ENCODE results near the gene CACNG6.

Gene CACNG6

DNA sequence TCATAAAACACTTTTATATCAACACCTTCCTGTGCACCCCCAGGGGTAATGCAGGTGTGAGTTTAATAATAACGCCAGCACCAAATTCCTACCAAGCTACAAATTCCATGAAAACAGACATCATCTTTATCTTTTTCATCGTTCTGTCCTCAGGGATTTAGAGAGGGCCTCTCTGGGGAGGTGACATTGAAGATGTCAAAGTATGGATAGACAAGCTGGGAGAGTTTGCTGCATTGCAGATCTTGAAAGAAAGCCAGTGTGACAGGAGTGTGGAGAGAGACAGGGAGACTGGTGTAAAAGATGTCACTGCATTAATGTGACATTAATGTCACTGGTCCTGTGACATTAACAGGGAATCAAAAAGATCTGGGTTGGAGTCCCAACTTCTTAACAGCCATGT lies 10.1 kb downstream of the CACNG6 start:
- Mint-ChIP-seq H3K36me3 (ENCODE audit: low read depth) (no peaks in the 10 kb centered on the region), H3K9me3 (no peaks in the 10 kb centered on the region), H3K27ac (no peak overlapping the region), H3K4me3 (no peak overlapping the region), H3K27me3 (peaks cover 38% of the 10 kb centered on the region), H3K4me1 (ENCODE audit: low read depth) (no peaks in the 10 kb centered on the region)
- no peak for DNase-seq

- Mint-ChIP-seq H3K27me3 (peaks cover 39% of the 10 kb centered on the region), H3K27ac (no peak overlapping the region), H3K36me3 (ENCODE audit: low read depth) (no peaks in the 10 kb centered on the region)
These were observed 11.3 kb downstream of the CACNG6 start for GRCh38 chr19:54002495-54003315.

DNA sequence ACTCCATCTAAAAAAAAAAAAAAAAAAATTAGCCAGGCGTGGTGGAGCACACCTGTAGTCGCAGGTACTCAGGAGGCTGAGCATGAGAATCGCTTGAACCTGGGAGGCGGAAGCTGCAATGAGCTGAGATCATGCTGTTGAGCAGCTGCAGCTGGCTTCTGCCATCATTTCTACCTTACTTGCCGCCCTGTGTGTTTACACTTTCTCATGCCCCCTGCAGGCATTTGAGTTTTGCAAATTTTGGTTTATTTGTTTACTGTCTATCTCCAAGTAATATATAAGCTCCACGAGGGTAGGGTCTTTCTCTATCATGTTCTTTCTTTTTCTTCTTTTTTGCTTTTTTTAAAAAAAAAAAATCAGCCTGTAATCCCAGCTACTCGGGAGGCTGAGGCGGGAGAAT lies 18.0 kb downstream of the CACNG6 start:
- H3K27me3 Mint-ChIP-seq = peaks cover 40% of the 10 kb centered on the region
- no peak for DNase-seq
- no peak overlapping the region for H3K27ac Mint-ChIP-seq
- H3K36me3 Mint-ChIP-seq (ENCODE audit: low read depth) = no peaks in the 10 kb centered on the region
- no peaks in the 10 kb centered on the region for H3K9me3 Mint-ChIP-seq
- H3K4me1 Mint-ChIP-seq (ENCODE audit: low read depth) = no peaks in the 10 kb centered on the region
- H3K4me3 Mint-ChIP-seq = no peak overlapping the region

More at GRCh38 chr19:54002495-54003315, 11.3 kb downstream of the CACNG6 start:
- Mint-ChIP-seq H3K9me3 (no peaks in the 10 kb centered on the region), H3K4me3 (no peak overlapping the region), H3K4me1 (ENCODE audit: low read depth) (no peaks in the 10 kb centered on the region)
- no peak for DNase-seq

- H3K4me3 Mint-ChIP-seq = no peak overlapping the region
- no peaks in the 10 kb centered on the region for H3K4me1 Mint-ChIP-seq (ENCODE audit: low read depth)
- H3K36me3 Mint-ChIP-seq (ENCODE audit: low read depth) = no peaks in the 10 kb centered on the region
- H3K27me3 Mint-ChIP-seq = peaks cover 45% of the 10 kb centered on the region
- no peak for DNase-seq
- no peak overlapping the region for H3K27ac Mint-ChIP-seq
- no peaks in the 10 kb centered on the region for H3K9me3 Mint-ChIP-seq
These were observed 19.0 kb downstream of the CACNG6 start for GRCh38 chr19:54010474-54010873.

DNA sequence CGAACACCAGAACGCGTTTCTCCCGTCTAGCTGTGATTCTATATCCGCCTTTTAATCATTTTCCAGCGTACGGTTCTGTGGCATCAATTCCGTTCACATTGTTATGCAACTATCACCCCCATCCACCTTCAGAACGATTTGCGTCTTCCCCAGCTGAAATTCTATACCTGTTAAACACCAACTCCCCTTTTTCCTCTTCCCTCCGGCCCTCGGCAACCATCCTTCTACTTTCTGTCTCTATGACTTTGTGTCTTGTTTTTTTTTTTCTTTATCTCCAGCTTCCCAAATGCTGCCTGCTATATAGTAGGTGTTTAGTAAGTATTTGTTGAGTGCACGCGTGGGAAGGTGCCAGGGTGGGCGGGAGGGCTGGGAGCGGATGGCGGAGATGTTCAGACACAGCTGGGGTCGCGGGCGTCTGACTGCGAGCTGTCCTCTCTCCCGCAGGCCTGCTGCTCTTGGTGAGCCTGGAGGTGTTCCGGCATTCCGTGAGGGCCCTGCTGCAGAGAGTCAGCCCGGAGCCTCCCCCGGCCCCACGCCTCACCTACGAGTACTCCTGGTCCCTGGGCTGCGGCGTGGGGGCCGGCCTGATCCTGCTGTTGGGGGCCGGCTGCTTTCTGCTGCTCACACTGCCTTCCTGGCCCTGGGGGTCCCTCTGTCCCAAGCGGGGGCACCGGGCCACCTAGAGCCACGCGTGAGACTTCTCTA lies 20.2 kb downstream of the CACNG6 start:
- Mint-ChIP-seq H3K36me3 (ENCODE audit: low read depth) (no peaks in the 10 kb centered on the region), H3K4me1 (ENCODE audit: low read depth) (no peaks in the 10 kb centered on the region), H3K4me3 (no peak overlapping the region), H3K27ac (no peak overlapping the region), H3K9me3 (no peaks in the 10 kb centered on the region), H3K27me3 (peaks cover 54% of the 10 kb centered on the region)
- DNase-seq = no peak

GRCh38 chr19:54013866-54014265 lies 22.4 kb downstream of the CACNG6 start:
- peaks cover 46% of the 10 kb centered on the region for H3K27me3 Mint-ChIP-seq
- no peaks in the 10 kb centered on the region for H3K36me3 Mint-ChIP-seq (ENCODE audit: low read depth)
- no peaks in the 10 kb centered on the region for H3K9me3 Mint-ChIP-seq
- H3K4me1 Mint-ChIP-seq (ENCODE audit: low read depth) = no peaks in the 10 kb centered on the region
- H3K4me3 Mint-ChIP-seq = no peak overlapping the region
- no peak for DNase-seq
- no peak overlapping the region for H3K27ac Mint-ChIP-seq

- Mint-ChIP-seq H3K27me3 (peaks cover 49% of the 10 kb centered on the region), H3K27ac (no peak overlapping the region), H3K4me3 (no peak overlapping the region), H3K4me1 (ENCODE audit: low read depth) (peaks cover 2% of the 10 kb centered on the region), H3K36me3 (ENCODE audit: low read depth) (no peaks in the 10 kb centered on the region), H3K9me3 (no peaks in the 10 kb centered on the region)
- DNase-seq = no peak
These were observed 23.6 kb downstream of the CACNG6 start for GRCh38 chr19:54014920-54015560.

- Mint-ChIP-seq H3K36me3 (ENCODE audit: low read depth) (no peaks in the 10 kb centered on the region), H3K27me3 (peaks cover 53% of the 10 kb centered on the region), H3K27ac (no peak overlapping the region), H3K9me3 (no peaks in the 10 kb centered on the region), H3K4me1 (ENCODE audit: low read depth) (peaks cover 7% of the 10 kb centered on the region), H3K4me3 (no peak overlapping the region)
- no peak for DNase-seq
These were observed 25.8 kb downstream of the CACNG6 start for GRCh38 chr19:54017261-54017660.

DNA sequence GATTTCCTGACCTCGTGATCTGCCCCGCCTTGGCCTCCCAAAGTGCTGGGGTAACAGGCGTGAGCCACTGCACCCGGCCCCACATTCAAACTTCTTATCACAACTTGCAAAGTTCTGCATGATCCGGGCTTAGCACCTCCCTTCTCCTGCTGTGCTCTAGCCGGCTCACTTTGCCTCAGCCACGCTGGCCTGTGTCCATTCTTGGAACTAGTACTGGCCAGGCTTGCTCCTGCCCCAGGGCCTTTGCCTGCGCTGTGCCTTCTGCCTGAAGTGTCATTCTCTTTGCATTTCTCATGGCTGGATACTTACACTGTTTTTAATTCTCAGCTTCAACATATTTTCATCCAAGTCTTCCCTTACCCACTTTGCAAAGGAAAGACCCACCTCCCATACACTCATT lies 29.9 kb downstream of the CACNG6 start:
- peaks cover 59% of the 10 kb centered on the region for H3K27me3 Mint-ChIP-seq
- DNase-seq = no peak
- no peak overlapping the region for H3K4me3 Mint-ChIP-seq
- no peak overlapping the region for H3K27ac Mint-ChIP-seq
- H3K9me3 Mint-ChIP-seq = no peaks in the 10 kb centered on the region
- no peaks in the 10 kb centered on the region for H3K36me3 Mint-ChIP-seq (ENCODE audit: low read depth)
- peaks cover 11% of the 10 kb centered on the region for H3K4me1 Mint-ChIP-seq (ENCODE audit: low read depth)

DNA sequence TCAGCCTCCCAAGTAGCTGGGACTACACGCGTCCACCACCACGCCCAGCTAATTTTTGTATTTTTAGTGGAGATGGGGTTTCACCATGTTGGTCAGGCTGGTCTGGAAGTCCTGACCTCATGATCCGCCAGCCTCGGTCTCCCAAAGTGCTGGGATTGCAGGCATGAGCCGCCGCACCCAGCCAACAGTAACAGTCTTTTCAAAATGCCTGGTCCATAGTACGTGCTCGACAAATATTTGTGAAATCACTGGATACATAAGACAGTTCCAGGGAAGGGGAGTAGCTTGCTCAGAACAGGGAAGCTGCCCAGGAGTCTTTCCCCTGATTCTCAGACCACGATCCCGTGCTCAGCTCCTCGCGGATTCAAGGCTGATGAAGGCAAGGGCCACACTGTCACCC lies 30.5 kb downstream of the CACNG6 start:
- H3K4me1 Mint-ChIP-seq (ENCODE audit: low read depth) = peaks cover 11% of the 10 kb centered on the region
- H3K4me3 Mint-ChIP-seq = no peak overlapping the region
- no peak overlapping the region for H3K27ac Mint-ChIP-seq
- no peak for DNase-seq
- H3K9me3 Mint-ChIP-seq = no peaks in the 10 kb centered on the region
- H3K27me3 Mint-ChIP-seq = peaks cover 56% of the 10 kb centered on the region
- H3K36me3 Mint-ChIP-seq (ENCODE audit: low read depth) = no peaks in the 10 kb centered on the region

DNA sequence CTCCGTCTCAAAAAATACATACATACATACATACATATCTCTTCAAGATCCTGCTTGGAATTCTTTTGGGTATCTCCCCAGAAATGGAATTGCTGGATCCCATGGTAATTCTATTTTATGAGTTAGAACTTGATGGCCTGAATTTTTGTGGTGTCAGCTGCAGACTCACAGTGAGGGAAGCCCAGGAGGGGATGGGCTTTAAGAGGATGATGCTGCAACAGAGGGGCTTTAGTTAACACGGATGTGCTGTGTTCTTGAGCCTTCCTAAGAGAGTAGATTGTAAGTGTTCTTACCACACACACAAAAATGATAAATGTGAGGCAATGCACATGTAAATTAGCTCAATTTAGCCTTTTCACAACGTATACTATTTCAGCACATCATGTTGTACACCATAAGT lies 31.8 kb downstream of the CACNG6 start:
- Mint-ChIP-seq H3K36me3 (ENCODE audit: low read depth) (no peaks in the 10 kb centered on the region), H3K4me3 (no peak overlapping the region), H3K4me1 (ENCODE audit: low read depth) (peaks cover 11% of the 10 kb centered on the region), H3K27ac (no peak overlapping the region), H3K9me3 (no peaks in the 10 kb centered on the region), H3K27me3 (peaks cover 52% of the 10 kb centered on the region)
- no peak for DNase-seq

DNA sequence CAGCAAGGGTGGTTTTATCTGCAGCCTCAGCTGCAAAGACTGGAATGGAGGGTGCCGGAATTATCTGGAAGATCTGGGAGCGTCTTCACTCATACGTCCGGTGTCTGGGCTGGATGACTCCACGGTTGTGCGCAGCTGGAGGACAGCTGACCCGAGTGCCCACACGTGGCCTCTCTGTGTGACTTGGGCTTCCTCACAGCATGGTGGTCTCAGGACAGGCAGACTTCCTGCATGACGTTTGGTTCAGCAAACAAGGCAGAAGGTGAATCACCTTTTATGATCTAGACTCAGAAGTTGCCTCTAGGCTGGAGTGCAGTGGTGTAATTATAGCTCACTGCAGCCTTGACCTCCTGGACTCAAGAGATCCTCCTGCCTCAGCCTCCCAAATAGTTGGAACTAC lies 33.2 kb downstream of the CACNG6 start:
- Mint-ChIP-seq H3K36me3 (ENCODE audit: low read depth) (no peaks in the 10 kb centered on the region), H3K4me3 (no peak overlapping the region), H3K9me3 (no peaks in the 10 kb centered on the region), H3K27me3 (peaks cover 54% of the 10 kb centered on the region), H3K27ac (no peak overlapping the region), H3K4me1 (ENCODE audit: low read depth) (peaks cover 11% of the 10 kb centered on the region)
- no peak for DNase-seq

DNA sequence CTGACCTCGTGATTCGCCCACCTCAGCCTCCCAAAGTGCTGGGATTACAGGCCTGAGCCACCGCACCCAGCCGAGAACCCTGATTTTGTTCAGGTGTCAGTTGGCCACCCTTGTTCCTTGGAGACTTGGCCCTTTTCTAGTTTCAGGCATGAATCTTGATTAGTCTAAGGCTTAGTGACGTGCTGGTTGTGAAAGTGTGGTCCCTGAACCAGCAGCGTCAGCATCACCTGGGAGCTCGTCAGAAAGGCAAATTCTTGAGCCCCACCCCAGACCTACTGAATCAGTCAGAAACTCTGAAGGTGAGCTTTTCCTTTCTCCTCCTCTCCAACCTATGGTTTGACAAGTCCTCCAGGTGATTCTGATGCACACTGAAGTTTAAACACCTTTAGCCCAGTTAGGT lies 35.2 kb downstream of the CACNG6 start:
- peaks cover 60% of the 10 kb centered on the region for H3K27me3 Mint-ChIP-seq
- no peak overlapping the region for H3K27ac Mint-ChIP-seq
- H3K9me3 Mint-ChIP-seq = no peaks in the 10 kb centered on the region
- no peaks in the 10 kb centered on the region for H3K36me3 Mint-ChIP-seq (ENCODE audit: low read depth)
- DNase-seq = no peak
- no peak overlapping the region for H3K4me3 Mint-ChIP-seq
- H3K4me1 Mint-ChIP-seq (ENCODE audit: low read depth) = peaks cover 4% of the 10 kb centered on the region

- no peaks in the 10 kb centered on the region for H3K4me1 Mint-ChIP-seq (ENCODE audit: low read depth)
- H3K9me3 Mint-ChIP-seq = no peaks in the 10 kb centered on the region
- DNase-seq = no peak
- H3K36me3 Mint-ChIP-seq (ENCODE audit: low read depth) = no peaks in the 10 kb centered on the region
- peaks cover 48% of the 10 kb centered on the region for H3K27me3 Mint-ChIP-seq
- no peak overlapping the region for H3K27ac Mint-ChIP-seq
- no peak overlapping the region for H3K4me3 Mint-ChIP-seq
These were observed 37.9 kb downstream of the CACNG6 start for GRCh38 chr19:54029301-54029700.

DNA sequence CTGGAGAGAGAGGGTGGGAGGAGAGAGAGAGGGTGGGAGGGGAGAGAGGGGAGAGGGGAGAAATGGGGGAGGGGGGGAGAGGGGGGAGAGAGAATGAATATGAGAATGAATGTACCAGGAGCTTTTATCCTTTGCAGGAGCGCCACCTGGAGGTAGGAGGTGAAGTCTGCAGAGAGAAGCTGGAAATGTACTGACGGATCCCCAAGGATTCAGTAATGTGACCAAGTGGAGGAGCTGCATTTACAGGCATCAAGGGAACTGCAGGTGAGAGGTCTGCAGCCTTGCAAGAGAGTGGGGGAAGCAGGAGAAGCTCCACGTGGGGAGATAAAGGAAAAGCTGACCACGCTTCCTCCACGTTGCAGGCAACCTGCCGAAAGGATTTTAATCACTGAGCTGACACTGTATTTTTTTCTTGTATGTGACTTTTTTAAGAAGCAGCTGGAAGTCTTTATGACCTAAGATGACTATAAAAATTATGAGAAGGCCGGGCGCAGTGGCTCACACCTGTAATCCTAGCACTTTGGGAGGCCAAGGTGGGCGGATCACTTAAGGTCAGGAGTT lies 38.6 kb downstream of the CACNG6 start:
- peak; percentile 59 for DNase-seq
- Mint-ChIP-seq H3K4me1 (ENCODE audit: low read depth) (no peaks in the 10 kb centered on the region), H3K27ac (no peak overlapping the region), H3K27me3 (peaks cover 47% of the 10 kb centered on the region), H3K9me3 (no peaks in the 10 kb centered on the region), H3K36me3 (ENCODE audit: low read depth) (no peaks in the 10 kb centered on the region), H3K4me3 (no peak overlapping the region)

All from activated T-cell treated with anti-CD3 and anti-CD28 coated beads, Interleukin-2, amount 50 U/mL, for 24 hours (primary cell).